Naive thymus-derived CD4-positive, alpha-beta T cell (primary cell): ENCODE results near the gene RPL18. TPM values are rescaled to one million over a fixed set of nuclear protein-coding genes. Genes with fewer than 3 reads are reported as not detected.
A peak's percentile ranks its signal among the peaks of the same experiment; 100 is the strongest.

Experiments
- ATAC-seq: fragments of 150-1000 bp; cut with Tn5 transposase; 2 replicates; pipeline ENCODE4 v1.10.0; 2021; ENCODE audit warnings: mild to moderate bottlenecking, moderate library complexity
- CTCF ChIA-PET: fragments of 350-600 bp; sonication (Branson Sonifier 250); formaldehyde crosslinking; loops from one replicate; lab custom pipeline; 2021; ENCODE audit warnings: antibody characterized with exemption; lab: Charles Lee
- POLR2A ChIA-PET: fragments of 350-600 bp; sonication (Branson Sonifier 250); formaldehyde crosslinking; loops from one replicate; lab custom pipeline; 2021; ENCODE audit warnings: antibody characterized with exemption, inconsistent platforms; lab: Charles Lee
- DNase-seq, 9 donors: peaks; one replicate each; pipeline versions ENCODE4 v3.0.0 to v3.0.0-alpha.2; 2020 to 2022; ENCODE audit warnings: mixed read lengths in 1 of 9
- H3K27ac ChIP-seq: one replicate; pipeline ENCODE4 v1.7.0; 2013; ENCODE audit warnings: mild to moderate bottlenecking, low read depth, low read length, moderate library complexity
- H3K27me3 ChIP-seq, 2 donors: one replicate each; pipeline ENCODE4 v1.7.0; 2013; ENCODE audit warnings: low read length in 2 of 2, mild to moderate bottlenecking in 2 of 2, moderate library complexity in 2 of 2; ENCODE audit not compliant: control insufficient read depth in 2 of 2, insufficient read depth in 2 of 2
- H3K36me3 ChIP-seq, 3 experiments: 1 replicate in 2 of 3; 2 replicates in 1 of 3; pipeline ENCODE4 v1.7.0; 2013; ENCODE audit warnings: low read length in 3 of 3, mild to moderate bottlenecking in 3 of 3, moderate library complexity in 1 of 3; ENCODE audit not compliant: insufficient read depth in 3 of 3, control insufficient read depth in 2 of 3
- H3K4me1 ChIP-seq, 2 donors: one replicate each; pipeline ENCODE4 v1.7.0; 2013; ENCODE audit warnings: low read length in 2 of 2, mild to moderate bottlenecking in 2 of 2, moderate library complexity in 1 of 2; ENCODE audit not compliant: control insufficient read depth in 2 of 2, insufficient read depth in 2 of 2
- H3K4me3 ChIP-seq: 2 replicates; pipeline ENCODE4 v1.7.0; 2013; ENCODE audit warnings: mild to moderate bottlenecking, low read length
- H3K9me3 ChIP-seq, 3 experiments: 1 replicate in 2 of 3; 2 replicates in 1 of 3; pipeline ENCODE4 v1.7.0; 2013; ENCODE audit warnings: low read length in 3 of 3; ENCODE audit not compliant: control insufficient read depth in 2 of 3
- H3K27ac Mint-ChIP-seq, 9 donors: one replicate each; pipeline ENCODE4 v1.8.0; 2020 to 2022; ENCODE audit warnings: mixed read lengths in 9 of 9, mild to moderate bottlenecking in 8 of 9, moderate library complexity in 5 of 9, inconsistent platforms in 2 of 9
- H3K27me3 Mint-ChIP-seq, 5 donors: one replicate each; pipeline ENCODE4 v1.8.0; 2021 to 2022; ENCODE audit warnings: mixed read lengths in 5 of 5, mild to moderate bottlenecking in 1 of 5
- H3K36me3 Mint-ChIP-seq, 5 donors: one replicate each; pipeline ENCODE4 v1.8.0; 2020 to 2022; ENCODE audit warnings: mixed read lengths in 5 of 5, mild to moderate bottlenecking in 3 of 5, inconsistent platforms in 1 of 5
- H3K4me1 Mint-ChIP-seq, 7 donors: one replicate each; pipeline ENCODE4 v1.8.0; 2020 to 2022; ENCODE audit warnings: mixed read lengths in 7 of 7, mild to moderate bottlenecking in 3 of 7, inconsistent platforms in 1 of 7
- H3K4me3 Mint-ChIP-seq, 10 donors: one replicate each; pipeline ENCODE4 v1.8.0; 2020 to 2022; ENCODE audit warnings: mild to moderate bottlenecking in 10 of 10, mixed read lengths in 10 of 10, moderate library complexity in 6 of 10, inconsistent platforms in 2 of 10
- H3K9me3 Mint-ChIP-seq, 11 donors: one replicate each; pipeline ENCODE4 v1.8.0; 2020 to 2022; ENCODE audit warnings: mixed read lengths in 11 of 11, mild to moderate bottlenecking in 4 of 11, inconsistent platforms in 1 of 11, moderate library complexity in 1 of 11
- intact Hi-C, 2 donors: fragments of 100-400 bp; cut with micrococcal nuclease; formaldehyde crosslinking; loops; one replicate each; pipeline ENCODE4 v1.15.1; 2023
- polyA plus RNA-seq, 2 donors: library from polyadenylated mRNA; unstranded; fragments of 300-500 nt; fragmentation: Illumina TruSeq; gene quantifications; one replicate each; pipeline ENCODE4 v1.2.3, GENCODE V29; 2021
- total RNA-seq, 6 experiments: library from RNA in 5 of 6; stranded (reverse) in 5 of 6; gene quantifications; 1 replicate in 5 of 6; 2 replicates in 1 of 6; pipeline ENCODE4 v1.2.3 and lab custom pipeline; 2021 to 2026

The RPL18 gene
- total and polyA plus RNA-seq, 7 experiments from 2014 or later, result 1,570 to 2,826 (median 2,813) TPM

GRCh38 chr19:48646001-48646721 lies 27.2 kb upstream of the RPL18 start, which contains the start of gene CA11:
CA11 (minus strand) TSS chr19:48646187; CDS start chr19:48645632, 555 bp downstream.
- Histone ChIP-seq H3K9me3 (no peaks in the 10 kb centered on the region), H3K36me3 (no peaks in the 10 kb centered on the region), H3K27me3 (no peaks in the 10 kb centered on the region), H3K4me3 (peak within 1 kb of the TSS; percentile 94), H3K4me1 (peaks cover 21% of the 10 kb centered on the region in 2 donors), H3K27ac (peak within 1 kb of the TSS; percentile 79)
- Mint-ChIP-seq H3K4me3 (peak within 1 kb of the TSS; percentile 86 to 99 (median 94)), H3K4me1 (peaks cover 25 to 60% (median 44%) of the 10 kb centered on the region in 7 donors), H3K36me3 (no peaks in the 10 kb centered on the region), H3K27ac (peak within 1 kb of the TSS; percentile 87 to 98 (median 94)), H3K27me3 (peaks cover 0 to 8% (median 0%) of the 10 kb centered on the region in 5 donors), H3K9me3 (no peaks in the 10 kb centered on the region)
- CTCF ChIA-PET, result interaction anchor here (0.6 to 2.2 kb wide), 15 partner anchors 8 to 218 kb away, joined by 3 to 43 read pairs (median 5); partner anchors contain the start of genes DBP, RPL18 and SPHK2
- DNase-seq, result peak; percentile 89 to 97 (median 93)
- ATAC-seq, result peak; percentile 94
- POLR2A ChIA-PET, result interaction anchor here (0.5 to 3.0 kb wide), 19 partner anchors 9 to 1379 kb away, joined by 3 to 36 read pairs (median 4); partner anchors contain the start of genes DBP, GYS1, RASIP1 and RPL18
- intact Hi-C loops, result loop anchor here (1.0 to 5.0 kb wide), 19 partner anchors 8 to 441 kb away; partner anchors contain the start of genes FTL (in 2 of the 2), RPL18 (in 1 of the 2), SNRNP70 (in 1 of the 2) and SPHK2 (in 1 of the 2)

- POLR2A ChIA-PET, result interaction anchor here (0.7 to 3.0 kb wide), 24 partner anchors 9 to 1380 kb away, joined by 3 to 36 read pairs (median 4); partner anchors contain the start of genes DBP, GYS1, RPL18 and RUVBL2
- Mint-ChIP-seq H3K27ac (peak overlapping the region; percentile 81 to 98 (median 94)), H3K36me3 (no peaks in the 10 kb centered on the region), H3K4me1 (peaks cover 24 to 57% (median 41%) of the 10 kb centered on the region in 7 donors), H3K27me3 (peaks cover 0 to 8% (median 0%) of the 10 kb centered on the region in 5 donors), H3K9me3 (no peaks in the 10 kb centered on the region), H3K4me3 (peak overlapping the region; percentile 86 to 99 (median 94))
- no peaks in the 10 kb centered on the region for H3K9me3 ChIP-seq
- peaks cover 21% of the 10 kb centered on the region in 2 donors for H3K4me1 ChIP-seq
- H3K27ac ChIP-seq, result peak overlapping the region; percentile 79
- no peaks in the 10 kb centered on the region for H3K27me3 ChIP-seq
- DNase-seq (no peak), ATAC-seq (no peak)
- no peaks in the 10 kb centered on the region for H3K36me3 ChIP-seq
- H3K4me3 ChIP-seq, result peak overlapping the region; percentile 94
- intact Hi-C loops, result loop anchor here (2.0 to 5.0 kb wide), 4 partner anchors 227 to 1231 kb away; partner anchors contain the start of genes AKT1S1 (in 1 of the 2), FTL (in 1 of the 2), PPP1R15A (in 1 of the 2) and SNRNP70 (in 1 of the 2)
- CTCF ChIA-PET, result interaction anchor here (0.7 to 2.2 kb wide), 16 partner anchors 9 to 310 kb away, joined by 3 to 43 read pairs (median 5); partner anchors contain the start of genes DBP, RPL18 and SPHK2
Observed at GRCh38 chr19:48645620-48646000, 26.6 kb upstream of the RPL18 start.

- no peaks in the 10 kb centered on the region for H3K27me3 ChIP-seq
- CTCF ChIA-PET, result interaction anchor here (0.7 to 2.2 kb wide), 16 partner anchors 9 to 310 kb away, joined by 3 to 43 read pairs (median 5); partner anchors contain the start of genes BCAT2, DBP, RPL18 and SPHK2
- no peaks in the 10 kb centered on the region for H3K36me3 ChIP-seq
- H3K4me1 Mint-ChIP-seq, result peaks cover 24 to 57% (median 42%) of the 10 kb centered on the region in 7 donors
- H3K4me3 ChIP-seq, result peak overlapping the region; percentile 94
- peak overlapping the region in 8 of 9 donors; percentile 90 to 98 (median 94) for H3K27ac Mint-ChIP-seq
- H3K27me3 Mint-ChIP-seq, result peaks cover 0 to 9% (median 0%) of the 10 kb centered on the region in 5 donors
- no peaks in the 10 kb centered on the region for H3K9me3 Mint-ChIP-seq
- H3K9me3 ChIP-seq, result no peaks in the 10 kb centered on the region
- H3K4me3 Mint-ChIP-seq, result peak overlapping the region; percentile 86 to 99 (median 94)
- ATAC-seq (peak; percentile 74), DNase-seq (peak in 8 of 9 donors; percentile 66 to 82 (median 78))
- peak overlapping the region; percentile 79 for H3K27ac ChIP-seq
- POLR2A ChIA-PET, result interaction anchor here (0.7 to 3.0 kb wide), 25 partner anchors 8 to 1380 kb away, joined by 3 to 36 read pairs (median 4); partner anchors contain the start of genes BAX, DBP, GYS1 and RPL18
- intact Hi-C loops, result loop anchor here (2.0 to 5.0 kb wide), 4 partner anchors 228 to 1232 kb away; partner anchors contain the start of genes AKT1S1 (in 1 of the 2), FTL (in 1 of the 2), PPP1R15A (in 1 of the 2) and SNRNP70 (in 1 of the 2)
- no peaks in the 10 kb centered on the region for H3K36me3 Mint-ChIP-seq
- H3K4me1 ChIP-seq, result peaks cover 21% of the 10 kb centered on the region in 2 donors
Observed at GRCh38 chr19:48644839-48645619, 26.1 kb upstream of the RPL18 start.

GRCh38 chr19:48644355-48644754 lies 25.4 kb upstream of the RPL18 start:
- H3K4me1 ChIP-seq, result peaks cover 16 to 17% of the 10 kb centered on the region in 2 donors
- H3K27me3 ChIP-seq, result no peaks in the 10 kb centered on the region
- H3K4me1 Mint-ChIP-seq, result peaks cover 24 to 56% (median 39%) of the 10 kb centered on the region in 7 donors
- H3K36me3 ChIP-seq, result no peaks in the 10 kb centered on the region
- H3K27ac ChIP-seq, result peak overlapping the region; percentile 1
- H3K4me3 Mint-ChIP-seq, result peak overlapping the region in 6 of 10 donors; percentile 86 to 99 (median 96)
- H3K9me3 ChIP-seq, result no peaks in the 10 kb centered on the region
- H3K4me3 ChIP-seq, result no peak overlapping the region
- H3K9me3 Mint-ChIP-seq, result no peaks in the 10 kb centered on the region
- H3K27ac Mint-ChIP-seq, result peak overlapping the region in 6 of 9 donors; percentile 76 to 97 (median 94)
- no peak for DNase-seq
- ChIA-PET POLR2A (interaction anchor here (1.0 to 3.0 kb wide), 9 partner anchors 7 to 310 kb away, joined by 3 to 36 read pairs (median 10); partner anchors contain the start of genes BAX, DBP, RPL18 and SPHK2), CTCF (interaction anchor here (1.4 to 2.2 kb wide), 2 partner anchors 32 to 166 kb away, joined by 3 to 43 read pairs; partner anchors contain the start of gene BCAT2)
- ATAC-seq, result no peak
- H3K27me3 Mint-ChIP-seq, result peaks cover 0 to 11% (median 0%) of the 10 kb centered on the region in 5 donors
- intact Hi-C loops, result loop anchor here in 1 of 2 donors (2.0 kb wide), 2 partner anchors 228 to 1232 kb away; partner anchors contain the start of genes AKT1S1, PPP1R15A and TBC1D17
- no peaks in the 10 kb centered on the region for H3K36me3 Mint-ChIP-seq

GRCh38 chr19:48642862-48643261 lies 23.9 kb upstream of the RPL18 start:
- Mint-ChIP-seq H3K27me3 (peaks cover 0 to 11% (median 0%) of the 10 kb centered on the region in 5 donors), H3K4me1 (peaks cover 26 to 57% (median 42%) of the 10 kb centered on the region in 7 donors), H3K27ac (peak overlapping the region in 4 of 9 donors; percentile 14 to 64 (median 36)), H3K4me3 (peak overlapping the region in 1 of 10 donors; percentile 26), H3K9me3 (peaks cover 0 to 4% (median 0%) of the 10 kb centered on the region in 11 donors), H3K36me3 (peaks cover 0 to 5% (median 0%) of the 10 kb centered on the region in 5 donors)
- CTCF ChIA-PET, result no interaction called here
- H3K27ac ChIP-seq, result no peak overlapping the region
- H3K4me1 ChIP-seq, result peaks cover 25% of the 10 kb centered on the region in 2 donors
- POLR2A ChIA-PET, result interaction anchor here (0.6 to 2.1 kb wide), 2 partner anchors 8 to 24 kb away, joined by 4 to 9 read pairs; partner anchors contain the start of genes RPL18 and SPHK2
- ATAC-seq, result no peak
- no peak overlapping the region for H3K4me3 ChIP-seq
- H3K9me3 ChIP-seq, result no peaks in the 10 kb centered on the region
- no peaks in the 10 kb centered on the region for H3K27me3 ChIP-seq
- DNase-seq, result no peak
- H3K36me3 ChIP-seq, result no peaks in the 10 kb centered on the region
- intact Hi-C loops, result no loop called here
